GM04504 (cell line): ENCODE data around the gene THADA.
"Not testable (repeated sequence)": the region's sequence is repeated elsewhere in the genome, so short reads cannot be mapped to it uniquely, and the experiment has no call there.

Experiments
- DNase-seq: peaks from one replicate; pipeline ENCODE4 v3.0.0-alpha.2; 2012; ENCODE audit warnings: low read depth

The THADA gene

GRCh38 chr2:43300781-43301583, 294.9 kb downstream of the THADA start:
- DNase-seq: no peak

DNA sequence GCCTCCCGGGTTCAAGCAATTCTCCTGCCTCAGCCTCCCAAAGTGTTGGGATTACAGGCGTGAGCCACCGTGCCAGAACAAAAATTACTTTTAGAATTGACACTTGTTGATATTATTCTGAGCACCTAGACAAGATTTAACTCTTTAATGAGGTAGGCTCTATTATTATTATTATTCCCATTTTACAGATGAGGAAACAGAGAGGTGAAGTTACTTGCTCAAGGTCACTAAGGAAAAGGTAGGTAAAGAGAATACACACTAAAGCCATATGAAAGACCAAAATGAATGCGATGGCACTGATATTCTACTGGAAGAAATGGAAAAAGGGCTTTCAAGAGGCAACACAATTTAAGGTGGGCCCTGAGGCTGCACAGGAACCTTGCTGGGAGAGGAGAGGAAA, 295.6 kb downstream of the THADA start:
- DNase-seq: no peak

DNA sequence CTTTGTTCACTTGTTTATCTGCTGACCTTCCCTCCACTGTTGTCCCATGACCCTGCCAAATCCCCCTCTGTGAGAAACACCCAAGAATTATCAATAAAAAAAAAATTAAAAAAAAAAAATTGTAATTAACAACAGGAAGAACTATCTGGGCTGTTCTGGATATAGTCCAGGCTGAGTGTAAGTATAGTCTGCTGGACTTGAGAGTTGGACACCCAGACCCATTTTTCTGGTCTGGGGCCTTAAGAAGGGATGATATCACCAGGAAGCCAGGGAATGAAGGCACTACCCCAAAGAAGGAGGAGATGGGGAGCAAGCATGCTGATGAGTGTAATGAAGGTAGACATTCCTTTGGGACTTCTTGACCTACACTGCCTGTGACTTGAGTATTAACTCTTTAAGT, 297.3 kb downstream of the THADA start:
- no peak for DNase-seq

DNA sequence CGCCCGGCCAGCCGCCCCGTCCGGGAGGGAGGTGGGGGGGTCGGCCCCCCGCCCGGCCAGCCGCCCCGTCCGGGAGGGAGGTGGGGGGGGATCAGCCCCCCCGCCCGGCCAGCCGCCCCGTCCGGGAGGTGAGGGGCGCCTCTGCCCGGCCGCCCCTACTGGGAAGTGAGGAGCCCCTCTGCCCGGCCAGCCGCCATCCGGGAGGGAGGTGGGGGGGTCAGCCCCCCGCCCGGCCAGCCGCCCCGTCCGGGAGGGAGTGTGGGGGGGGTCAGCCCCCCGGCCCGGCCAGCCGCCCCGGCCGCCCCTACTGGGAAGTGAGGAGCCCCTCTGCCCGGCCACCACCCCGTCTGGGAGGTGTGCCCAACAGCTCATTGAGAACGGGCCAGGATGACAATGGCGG, 298.1 kb downstream of the THADA start:
- not testable (repeated sequence) for DNase-seq

GRCh38 chr2:43294973-43295603, 300.8 kb downstream of the THADA start:
- DNase-seq: no peak

DNA sequence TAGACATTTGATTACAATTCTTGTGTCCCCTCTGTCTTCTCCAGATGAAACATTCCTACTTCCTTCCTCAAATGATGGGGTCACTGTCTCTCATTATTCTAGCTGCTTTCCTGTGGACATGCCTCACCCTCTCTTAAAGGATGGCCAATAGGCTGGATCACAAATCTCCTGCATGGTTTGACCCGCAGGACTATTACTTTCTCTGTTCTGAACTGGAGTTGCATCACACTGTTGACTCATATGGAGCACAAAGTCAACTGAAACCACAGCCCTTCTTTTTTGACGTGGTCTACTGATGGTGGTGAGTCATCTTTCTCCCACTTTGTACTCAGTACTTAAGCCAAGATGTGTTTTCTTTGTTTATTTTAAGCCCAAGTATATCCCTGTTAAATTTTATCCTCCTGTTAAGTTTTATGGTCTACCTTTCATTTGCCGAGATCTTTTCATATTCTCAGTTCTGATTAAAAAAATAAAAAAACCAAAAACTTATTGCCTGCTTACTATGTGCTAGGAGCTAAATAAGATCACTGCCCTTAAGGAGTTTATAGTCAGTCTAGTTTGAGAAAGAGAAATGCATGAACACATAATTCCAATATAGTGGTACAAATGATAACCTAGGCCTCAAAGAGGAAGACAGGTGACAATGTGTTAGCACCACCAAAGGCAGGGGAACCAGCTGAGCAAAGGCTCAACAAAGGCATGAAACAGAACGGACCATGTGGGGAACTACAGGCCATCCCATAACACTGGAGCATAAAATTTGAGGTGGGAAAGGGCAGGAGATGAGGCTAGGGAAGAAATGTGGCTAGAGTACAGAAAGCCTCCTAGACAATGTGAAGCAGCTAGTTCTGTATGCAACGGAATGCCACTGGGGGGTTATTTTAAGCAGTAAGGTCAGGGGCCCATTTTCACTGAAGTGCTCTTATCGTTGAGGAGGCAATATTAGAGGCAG, 301.8 kb downstream of the THADA start:
- peak; percentile 93 for DNase-seq

DNA sequence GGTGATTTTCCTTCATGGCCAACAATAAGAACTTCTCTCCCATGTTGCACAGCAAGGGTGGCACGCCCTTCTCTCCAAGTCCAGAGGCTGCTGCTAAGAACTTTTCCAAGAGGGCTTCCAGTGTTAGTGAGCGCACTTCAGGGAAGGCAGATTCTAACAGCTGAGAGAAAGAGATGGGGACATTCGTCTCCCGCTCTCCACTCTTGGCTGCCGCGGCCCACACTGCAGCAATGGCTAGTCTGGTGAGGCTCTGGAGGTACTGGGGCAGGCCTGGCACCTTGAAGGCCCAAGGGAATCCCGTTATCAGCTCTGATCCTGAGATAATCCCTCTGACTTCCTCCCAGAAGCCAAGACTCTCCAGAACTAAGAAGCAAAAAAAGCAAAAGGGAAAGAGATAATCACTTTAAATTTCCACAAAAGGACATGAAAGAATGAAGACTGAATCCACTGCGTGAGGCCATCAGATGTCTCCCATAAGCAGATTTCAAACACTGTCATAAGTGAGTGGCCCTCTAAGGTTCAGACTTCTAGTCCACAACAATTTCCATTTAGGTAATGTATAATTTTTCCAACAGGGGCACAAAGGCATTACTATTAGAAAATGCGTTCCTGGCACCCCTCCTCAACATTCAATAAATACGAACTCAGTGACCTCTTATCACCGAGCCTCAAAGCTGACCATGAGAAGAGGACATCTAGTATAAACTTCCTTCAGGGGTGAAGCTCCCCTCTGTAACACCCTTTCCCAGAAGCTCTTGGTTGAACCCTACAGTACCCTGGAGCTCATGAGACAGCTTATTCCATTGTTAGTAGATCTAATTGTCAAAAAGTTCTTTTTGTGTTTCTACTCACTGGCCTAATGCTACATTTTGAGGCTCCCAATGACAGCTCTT, 302.7 kb downstream of the THADA start:
- DNase-seq: no peak

- DNase-seq: no peak
Measured at GRCh38 chr2:43292297-43292696, 303.5 kb downstream of the THADA start.

GRCh38 chr2:43289331-43289730, 306.5 kb downstream of the THADA start:
- DNase-seq: no peak

GRCh38 chr2:43288417-43289305, 307.2 kb downstream of the THADA start:
- no peak for DNase-seq

- no peak for DNase-seq
Measured at GRCh38 chr2:43285987-43286386, 309.9 kb downstream of the THADA start.

GRCh38 chr2:43284967-43285366, 310.9 kb downstream of the THADA start:
- DNase-seq: no peak

GRCh38 chr2:43284347-43284746, 311.5 kb downstream of the THADA start:
- not testable (repeated sequence) for DNase-seq

GRCh38 chr2:43280994-43281393, 314.8 kb downstream of the THADA start:
- DNase-seq: no peak

DNA sequence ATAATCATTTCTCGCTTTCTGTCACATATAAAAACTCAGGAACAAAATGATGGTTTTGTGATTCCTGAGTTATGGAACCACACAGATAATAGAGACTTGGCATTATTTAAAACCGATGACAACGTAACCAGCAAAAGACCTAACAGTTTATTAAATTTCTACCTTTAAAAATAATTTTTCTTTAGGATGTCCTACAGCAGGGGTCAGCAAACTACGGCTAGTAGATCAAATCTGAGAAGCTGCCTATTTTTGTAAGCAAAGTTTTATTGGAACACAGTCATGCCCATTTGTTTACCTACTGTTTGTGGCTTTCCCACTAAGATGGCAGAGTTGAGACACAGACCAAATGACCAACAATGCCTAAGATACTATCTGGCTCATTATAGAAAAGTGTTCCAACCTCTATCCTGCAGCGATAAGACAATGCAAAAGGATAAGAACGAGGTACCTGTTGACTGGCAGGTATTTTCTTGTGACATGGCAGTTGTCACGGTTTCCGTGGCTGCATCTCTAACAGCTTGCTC, 316.5 kb downstream of the THADA start:
- no peak for DNase-seq

DNA sequence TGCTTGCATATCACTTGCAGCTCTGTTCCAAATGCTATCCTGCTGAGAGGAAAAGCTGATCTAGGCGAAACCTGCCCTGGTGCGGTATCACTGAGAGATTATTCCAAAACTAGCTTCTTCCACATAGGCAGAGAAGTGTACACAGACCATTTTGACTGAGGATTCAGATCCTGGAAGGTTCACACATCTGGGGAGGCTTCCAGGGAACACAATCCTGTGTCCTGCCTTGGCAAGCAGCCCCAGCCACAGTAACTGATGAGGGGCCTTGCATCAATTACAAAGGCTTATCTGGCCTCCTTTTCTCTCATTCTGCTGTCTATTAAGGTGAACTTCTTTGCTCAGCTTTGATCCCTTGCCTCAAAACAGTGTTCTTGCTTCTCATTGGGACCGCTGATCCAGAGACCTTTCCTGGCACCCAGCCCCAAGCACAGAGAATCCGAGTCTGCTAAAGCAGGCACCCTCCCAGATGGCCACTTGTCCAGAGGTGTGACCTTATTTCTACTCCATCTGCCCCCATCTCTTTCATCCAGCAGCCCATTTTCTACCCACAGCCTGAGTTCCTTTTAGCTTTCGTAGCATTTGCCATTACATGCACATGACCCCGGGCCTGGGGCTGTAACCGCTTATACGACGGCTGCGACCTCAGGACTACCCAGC, 317.1 kb downstream of the THADA start:
- DNase-seq: no peak

- DNase-seq: no peak
Measured at GRCh38 chr2:43276962-43277391, 318.9 kb downstream of the THADA start.

DNA sequence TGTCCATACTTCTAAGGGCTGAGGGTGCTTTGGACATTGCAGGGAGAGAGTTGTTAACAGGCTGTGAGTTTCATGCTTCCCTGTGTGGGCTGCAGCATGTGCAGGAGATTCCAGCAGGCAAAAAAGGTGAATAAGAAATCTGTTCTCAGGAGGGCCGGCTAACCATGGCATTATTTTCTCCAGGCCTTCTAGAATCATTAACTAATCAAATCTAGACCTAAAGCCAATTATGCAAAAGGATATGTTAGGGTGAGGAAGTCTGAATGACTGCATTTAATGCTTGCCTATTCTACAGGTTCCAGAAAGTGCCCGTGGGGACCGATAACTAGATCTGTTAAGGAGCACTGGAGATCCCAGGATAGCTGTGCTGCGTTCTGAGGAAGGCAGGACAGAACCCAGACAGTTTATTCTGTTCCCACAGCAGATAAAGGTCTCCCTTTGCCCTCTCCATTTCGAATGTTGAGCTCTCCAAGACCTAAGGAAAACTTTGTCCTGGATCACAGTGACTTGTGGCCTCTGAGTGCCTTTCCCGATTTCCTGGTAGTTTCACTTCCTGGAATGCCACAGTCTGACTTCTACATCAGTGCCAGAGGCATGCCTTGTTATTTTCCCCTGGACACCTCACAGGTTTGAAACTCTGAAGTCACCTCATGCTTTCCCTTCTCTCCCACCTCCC, 319.4 kb downstream of the THADA start:
- DNase-seq: no peak

GRCh38 chr2:43274721-43275120, 321.1 kb downstream of the THADA start:
- DNase-seq: no peak
